ENCODE results near the gene ALDH2. TPM values are rescaled to one million over a fixed set of nuclear protein-coding genes. Genes with fewer than 3 reads are reported as not detected.

Gene ALDH2
- total and polyA plus RNA-seq, 10 of the 15 experiments (the other 5 are each of a cell fraction or from before 2014, with no cell fraction given) = 1.4 to 16.4 (median 8.7) TPM

GRCh38 chr12:111756196-111756595 is 10.5 kb upstream of the ALDH2 start (continued):
- TF ChIP-seq MEF2A (IDR thresholded peaks at IDR 0.05; ENCODE audit: insufficient read depth, low read depth, low read length) (no peak), E2F8 (IDR thresholded peaks at IDR 0.05; ENCODE audit: low read depth, partially characterized antibody) (no peak), E4F1 (IDR thresholded peaks at IDR 0.05; ENCODE audit: borderline replicate concordance, partially characterized antibody) (no peak), MTA2 (IDR thresholded peaks at IDR 0.05; ENCODE audit: low read depth) (no peak), PRDM15 (CRISPR knock-in tag; IDR thresholded peaks at IDR 0.05) (no peak), CREB1 (IDR thresholded peaks at IDR 0.05; ENCODE audit: low read depth) (no peak), IRF4 (IDR thresholded peaks at IDR 0.05; ENCODE audit: low read depth, low read length) (no peak), HDGF (IDR thresholded peaks at IDR 0.05) (no peak)

All from GM12878 (cell line).